ENCODE results near the gene SCYL2. TPM values are rescaled to one million over a fixed set of nuclear protein-coding genes. Genes with fewer than 3 reads are reported as not detected.
"Not testable (repeated sequence)": the region's sequence is repeated elsewhere in the genome, so short reads cannot be mapped to it uniquely, and the experiment has no call there.

Gene SCYL2
- total RNA-seq, 1 experiment from 2014 or later, result 41.4 TPM

- H3K56ac ChIP-seq (ENCODE audit: insufficient read length, low read depth, low read length), result no peak overlapping the region
- no peak overlapping the region for H2BK5ac ChIP-seq (ENCODE audit: insufficient read length, low read length)
- Mint-ChIP-seq H3K36me3 (ENCODE audit: insufficient read depth in 1 of 3, low read depth in 3 of 3) (peaks cover 8 to 40% (median 30%) of the 10 kb centered on the region in 3 experiments; a peak in 5 of 7 replicates), H3K4me3 (no peak overlapping the region), H3K27ac (peak overlapping the region in 1 of 3 experiments; percentile 51; a peak in 1 of 7 replicates), H3K27me3 (ENCODE audit: low read depth) (no peaks in the 10 kb centered on the region), H3K4me1 (peaks cover 6 to 8% of the 10 kb centered on the region in 2 experiments; a peak in 3 of 4 replicates), H3K9me3 (no peaks in the 10 kb centered on the region)
- no peaks in the 10 kb centered on the region for H4K20me1 ChIP-seq (ENCODE audit: control insufficient read depth, insufficient read depth, insufficient read length)
- H2BK120ac ChIP-seq (ENCODE audit: low read depth, low read length, poor library complexity, severe bottlenecking), result no peak overlapping the region
- no peak overlapping the region for H2BK15ac ChIP-seq (ENCODE audit: low read depth, low read length)
- H3K27ac ChIP-seq (ENCODE audit: insufficient read length, low read depth, low read length), result no peak overlapping the region
- no peak overlapping the region for H2BK12ac ChIP-seq (ENCODE audit: insufficient read length, low read depth, low read length)
- no peaks in the 10 kb centered on the region for H3K9me3 ChIP-seq (ENCODE audit: control insufficient read depth, low read depth, low read length)
- H3T11ph ChIP-seq (ENCODE audit: low read length), result no peak overlapping the region
- H3K27me3 ChIP-seq (ENCODE audit: insufficient read depth, low read length), result no peaks in the 10 kb centered on the region
- H4K91ac ChIP-seq (ENCODE audit: insufficient read length, low read depth, low read length), result no peak overlapping the region
- TF ChIP-seq, protein P1, sequence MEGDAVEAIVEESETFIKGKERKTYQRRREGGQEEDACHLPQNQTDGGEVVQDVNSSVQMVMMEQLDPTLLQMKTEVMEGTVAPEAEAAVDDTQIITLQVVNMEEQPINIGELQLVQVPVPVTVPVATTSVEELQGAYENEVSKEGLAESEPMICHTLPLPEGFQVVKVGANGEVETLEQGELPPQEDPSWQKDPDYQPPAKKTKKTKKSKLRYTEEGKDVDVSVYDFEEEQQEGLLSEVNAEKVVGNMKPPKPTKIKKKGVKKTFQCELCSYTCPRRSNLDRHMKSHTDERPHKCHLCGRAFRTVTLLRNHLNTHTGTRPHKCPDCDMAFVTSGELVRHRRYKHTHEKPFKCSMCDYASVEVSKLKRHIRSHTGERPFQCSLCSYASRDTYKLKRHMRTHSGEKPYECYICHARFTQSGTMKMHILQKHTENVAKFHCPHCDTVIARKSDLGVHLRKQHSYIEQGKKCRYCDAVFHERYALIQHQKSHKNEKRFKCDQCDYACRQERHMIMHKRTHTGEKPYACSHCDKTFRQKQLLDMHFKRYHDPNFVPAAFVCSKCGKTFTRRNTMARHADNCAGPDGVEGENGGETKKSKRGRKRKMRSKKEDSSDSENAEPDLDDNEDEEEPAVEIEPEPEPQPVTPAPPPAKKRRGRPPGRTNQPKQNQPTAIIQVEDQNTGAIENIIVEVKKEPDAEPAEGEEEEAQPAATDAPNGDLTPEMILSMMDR (conservative IDR thresholded peaks at IDR 0.05), result no peak
- H3K4me2 ChIP-seq (ENCODE audit: insufficient read depth, insufficient read length, low read length), result no peak overlapping the region
- H3K79me2 ChIP-seq (ENCODE audit: insufficient read depth, low read length), result no peaks in the 10 kb centered on the region
- H2BK20ac ChIP-seq (ENCODE audit: low read depth, low read length, poor library complexity, severe bottlenecking), result no peak overlapping the region
- H3K23ac ChIP-seq (ENCODE audit: insufficient read length, low read depth, low read length), result no peak overlapping the region
- H3K14ac ChIP-seq (ENCODE audit: insufficient read depth, low read length), result no peak overlapping the region
- DNase-seq, result no peak
- H2AK5ac ChIP-seq (ENCODE audit: insufficient read length, low read length), result no peak overlapping the region
- H4K8ac ChIP-seq (replicated peaks; ENCODE audit: insufficient read length, low read depth, low read length), result no peak overlapping the region
- no peaks in the 10 kb centered on the region for H3K23me2 ChIP-seq (ENCODE audit: insufficient read length, low read depth, low read length, poor library complexity, severe bottlenecking)
- H3K79me1 ChIP-seq (ENCODE audit: insufficient read depth, low read depth, low read length, poor library complexity, severe bottlenecking), result no peaks in the 10 kb centered on the region
- no peak overlapping the region for H3K4ac ChIP-seq (ENCODE audit: low read depth, low read length)
- no peaks in the 10 kb centered on the region for H3K4me1 ChIP-seq (ENCODE audit: insufficient read depth, low read length)
- no peak overlapping the region for H4K5ac ChIP-seq (ENCODE audit: insufficient read length, low read depth, low read length)
- H2AFZ ChIP-seq (ENCODE audit: low read length), result no peak overlapping the region
- no peak overlapping the region for H3K18ac ChIP-seq (ENCODE audit: insufficient read length, low read depth, low read length)
- no peak overlapping the region for H3K9ac ChIP-seq (ENCODE audit: extremely low read depth, insufficient read length, low read length)
Observed at GRCh38 chr12:100339071-100339470, 72.1 kb downstream of the SCYL2 start.

GRCh38 chr12:100342897-100343296, 75.9 kb downstream of the SCYL2 start:
- H3K18ac ChIP-seq (ENCODE audit: insufficient read length, low read depth, low read length); H3K9me3 ChIP-seq (ENCODE audit: control insufficient read depth, low read depth, low read length); H2BK15ac ChIP-seq (ENCODE audit: low read depth, low read length); H4K91ac ChIP-seq (ENCODE audit: insufficient read length, low read depth, low read length); H3K4me1 Mint-ChIP-seq; H3K79me2 ChIP-seq (ENCODE audit: insufficient read depth, low read length); H4K5ac ChIP-seq (ENCODE audit: insufficient read length, low read depth, low read length); H3K4me3 Mint-ChIP-seq; H3K4ac ChIP-seq (ENCODE audit: low read depth, low read length); H2BK120ac ChIP-seq (ENCODE audit: low read depth, low read length, poor library complexity, severe bottlenecking); H2AFZ ChIP-seq (ENCODE audit: low read length); H3K14ac ChIP-seq (ENCODE audit: insufficient read depth, low read length); DNase-seq; H2BK12ac ChIP-seq (ENCODE audit: insufficient read length, low read depth, low read length); H3K79me1 ChIP-seq (ENCODE audit: insufficient read depth, low read depth, low read length, poor library complexity, severe bottlenecking); H3K27ac ChIP-seq (ENCODE audit: insufficient read length, low read depth, low read length); H4K8ac ChIP-seq (replicated peaks; ENCODE audit: insufficient read length, low read depth, low read length); H2BK5ac ChIP-seq (ENCODE audit: insufficient read length, low read length); H3K56ac ChIP-seq (ENCODE audit: insufficient read length, low read depth, low read length); H3T11ph ChIP-seq (ENCODE audit: low read length); H3K9ac ChIP-seq (ENCODE audit: extremely low read depth, insufficient read length, low read length); H2AK5ac ChIP-seq (ENCODE audit: insufficient read length, low read length); H3K27me3 Mint-ChIP-seq (ENCODE audit: low read depth); H3K27ac Mint-ChIP-seq; H3K23ac ChIP-seq (ENCODE audit: insufficient read length, low read depth, low read length); H3K27me3 ChIP-seq (ENCODE audit: insufficient read depth, low read length); H3K4me1 ChIP-seq (ENCODE audit: insufficient read depth, low read length); H4K20me1 ChIP-seq (ENCODE audit: control insufficient read depth, insufficient read depth, insufficient read length); H3K9me3 Mint-ChIP-seq; H3K23me2 ChIP-seq (ENCODE audit: insufficient read length, low read depth, low read length, poor library complexity, severe bottlenecking); H3K4me2 ChIP-seq (ENCODE audit: insufficient read depth, insufficient read length, low read length); H2BK20ac ChIP-seq (ENCODE audit: low read depth, low read length, poor library complexity, severe bottlenecking): not testable (repeated sequence)
- no CpG with 5 or more reads among the region's 2 CpGs for WGBS (ENCODE audit: extremely low coverage, insufficient read length, low lambda C conversion rate)
- peaks cover 4 to 20% (median 16%) of the 10 kb centered on the region in 3 experiments; a peak in 5 of 7 replicates for H3K36me3 Mint-ChIP-seq (ENCODE audit: insufficient read depth in 1 of 3, low read depth in 3 of 3)

All from H9 (cell line).